ENCODE measurements around the gene DGKG.

DGKG gene

DNA sequence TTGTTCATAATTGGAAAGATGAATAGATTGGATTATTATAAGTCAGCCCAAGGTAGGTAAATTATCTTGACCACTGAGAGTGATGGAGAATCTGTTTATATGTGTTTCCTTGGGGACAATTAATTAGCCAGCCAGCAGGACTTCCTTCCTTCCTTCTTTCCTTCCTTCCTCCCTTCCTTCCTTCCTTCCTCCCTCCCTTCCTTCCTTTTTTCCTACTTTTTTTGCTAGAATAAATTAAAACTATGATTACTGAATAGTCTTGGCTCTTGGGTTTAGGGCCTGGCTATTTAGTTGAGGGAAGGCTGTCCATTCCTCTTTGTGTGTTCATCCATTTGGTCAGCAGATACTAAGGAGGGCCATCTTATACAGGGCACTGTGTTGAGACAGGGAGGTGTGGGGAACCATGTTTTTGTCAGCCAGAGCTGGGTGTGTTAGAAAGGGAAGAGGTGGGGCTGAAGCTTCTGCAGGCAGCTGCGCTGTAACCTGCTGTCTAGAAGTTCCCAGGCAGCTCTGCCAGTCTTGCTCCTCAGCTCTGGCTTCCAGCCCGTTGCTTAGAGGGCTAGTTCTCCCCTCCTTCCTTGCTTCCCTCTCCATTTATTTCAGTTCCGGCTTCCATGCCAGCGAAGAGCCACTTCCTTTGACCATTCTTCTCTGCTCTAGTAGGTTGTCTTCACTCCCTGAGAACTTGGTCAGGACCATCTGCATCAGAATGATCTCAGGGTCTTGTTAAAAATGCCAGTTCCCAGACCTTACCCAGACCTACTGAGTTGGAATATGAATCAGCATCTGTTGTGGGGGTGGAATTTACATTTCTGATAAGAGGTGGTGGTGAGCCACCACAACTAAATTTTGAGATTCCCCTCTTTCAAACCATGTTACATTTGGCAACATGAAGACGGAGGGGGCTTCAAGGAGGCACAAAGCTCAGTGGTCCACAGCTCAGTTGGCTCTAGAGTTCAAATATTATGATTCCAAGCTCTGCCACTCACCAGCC lies 113.9 kb downstream of the DGKG start:
- H3K4me2 ChIP-seq (ENCODE audit: low read length) = no peak overlapping the region
- no peak overlapping the region for H3K9ac ChIP-seq (ENCODE audit: low read depth, low read length)
- H3K9me3 ChIP-seq (replicated peaks; ENCODE audit: low read length) = no peaks in the 10 kb centered on the region
- no peaks in the 10 kb centered on the region for H3K36me3 ChIP-seq (ENCODE audit: insufficient read depth, low read length)
- no peak overlapping the region for H3K4me3 ChIP-seq (ENCODE audit: low read length)
- H3K27me3 ChIP-seq (ENCODE audit: control insufficient read depth, insufficient read depth, low read length) = peaks cover 25% of the 10 kb centered on the region
- H3K4me1 ChIP-seq (ENCODE audit: control insufficient read depth, insufficient read depth, low read length) = no peaks in the 10 kb centered on the region

DNA sequence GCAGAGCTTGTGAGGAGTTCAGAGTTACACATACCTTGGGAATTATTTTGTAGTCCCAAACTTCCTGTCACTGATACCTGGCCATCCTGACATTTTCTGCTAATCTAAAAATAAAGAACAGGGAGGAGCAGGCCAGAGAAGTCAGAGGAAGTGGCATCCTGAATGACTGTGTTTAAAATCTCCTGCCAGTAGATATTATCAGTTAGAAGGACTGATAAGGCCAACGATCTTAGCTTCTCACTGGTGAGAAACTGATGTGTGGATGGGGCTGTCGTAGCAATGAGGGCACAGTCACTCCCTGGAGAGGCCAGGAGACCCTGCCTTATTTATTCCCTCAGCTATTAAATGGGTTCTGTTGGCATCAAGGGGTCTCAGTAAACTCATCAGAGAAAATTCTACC lies 115.1 kb downstream of the DGKG start:
- no peaks in the 10 kb centered on the region for H3K9me3 ChIP-seq (replicated peaks; ENCODE audit: low read length)
- no peaks in the 10 kb centered on the region for H3K36me3 ChIP-seq (ENCODE audit: insufficient read depth, low read length)
- peaks cover 8% of the 10 kb centered on the region for H3K4me1 ChIP-seq (ENCODE audit: control insufficient read depth, insufficient read depth, low read length)
- H3K4me3 ChIP-seq (ENCODE audit: low read length) = no peak overlapping the region
- peaks cover 20% of the 10 kb centered on the region for H3K27me3 ChIP-seq (ENCODE audit: control insufficient read depth, insufficient read depth, low read length)
- H3K4me2 ChIP-seq (ENCODE audit: low read length) = no peak overlapping the region
- no peak overlapping the region for H3K9ac ChIP-seq (ENCODE audit: low read depth, low read length)

DNA sequence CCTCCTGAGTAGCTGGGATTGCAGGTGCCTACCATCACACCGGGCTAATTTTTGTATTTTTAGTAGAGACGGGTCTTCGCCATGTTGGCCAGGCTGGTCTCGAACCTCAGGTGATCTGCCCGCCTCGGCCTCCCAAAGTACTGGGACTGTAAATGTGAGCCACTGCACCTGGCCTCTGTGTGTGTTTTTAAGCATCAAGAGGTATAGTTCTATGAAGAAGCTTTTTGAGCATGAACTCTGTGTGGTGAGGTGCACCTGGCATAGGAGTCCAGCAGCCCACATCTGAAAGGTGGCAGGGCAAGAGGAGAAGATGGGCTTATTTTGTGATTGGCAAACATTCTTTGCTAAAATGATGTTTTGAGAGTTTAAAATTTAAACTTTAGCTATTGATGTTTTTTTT lies 118.0 kb downstream of the DGKG start:
- Histone ChIP-seq H3K9ac (ENCODE audit: low read depth, low read length) (no peak overlapping the region), H3K36me3 (ENCODE audit: insufficient read depth, low read length) (no peaks in the 10 kb centered on the region), H3K9me3 (replicated peaks; ENCODE audit: low read length) (no peaks in the 10 kb centered on the region), H3K4me3 (ENCODE audit: low read length) (no peak overlapping the region), H3K27me3 (ENCODE audit: control insufficient read depth, insufficient read depth, low read length) (peaks cover 4% of the 10 kb centered on the region), H3K4me2 (ENCODE audit: low read length) (no peak overlapping the region), H3K4me1 (ENCODE audit: control insufficient read depth, insufficient read depth, low read length) (peaks cover 13% of the 10 kb centered on the region)

DNA sequence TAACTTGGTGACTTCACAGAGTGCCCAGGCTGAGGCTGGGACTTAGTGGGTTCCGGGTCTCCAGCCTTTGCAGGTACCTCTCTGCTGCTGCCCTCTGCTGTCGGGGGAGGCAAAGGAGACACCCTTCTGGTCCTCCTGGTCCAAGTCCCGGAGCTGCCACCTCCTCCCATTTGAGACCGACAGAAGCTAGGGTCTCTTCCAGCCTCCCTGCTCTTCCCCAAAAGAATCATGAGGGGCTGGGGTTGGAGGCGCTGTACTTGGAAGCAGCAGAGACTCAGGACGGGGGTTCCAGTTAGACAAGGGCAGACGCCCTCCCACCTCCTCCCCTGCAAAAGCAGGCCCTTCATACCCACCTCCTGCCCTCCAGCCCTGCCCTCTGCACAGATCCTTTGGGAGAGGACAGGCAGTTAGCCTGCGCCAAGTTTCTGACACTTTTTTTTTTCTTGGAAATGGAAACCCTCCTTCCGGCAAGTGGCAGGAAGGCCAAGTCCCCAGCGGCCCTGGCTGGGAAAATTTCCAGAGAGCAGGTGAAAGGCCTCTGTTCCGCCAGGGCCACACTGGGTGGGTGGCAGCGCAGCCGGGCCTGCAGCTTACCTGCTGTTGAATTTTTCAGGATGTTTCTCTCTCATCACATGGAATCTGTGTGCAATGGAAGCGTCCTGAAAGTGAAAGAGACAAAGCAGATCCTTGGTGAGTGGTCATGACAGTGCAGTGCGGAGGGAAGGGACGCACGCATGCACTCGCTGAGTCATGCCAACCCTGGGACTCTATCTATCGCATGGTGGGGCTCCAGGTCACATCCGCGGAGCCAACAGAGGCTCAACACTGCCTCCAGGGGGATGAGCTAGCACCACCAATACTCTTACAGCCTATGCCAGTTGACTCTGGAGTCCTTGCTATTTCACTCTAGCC lies 119.9 kb downstream of the DGKG start:
- Histone ChIP-seq H3K27me3 (ENCODE audit: control insufficient read depth, insufficient read depth, low read length) (no peaks in the 10 kb centered on the region), H3K4me2 (ENCODE audit: low read length) (peak overlapping the region; percentile 84), H3K36me3 (ENCODE audit: insufficient read depth, low read length) (no peaks in the 10 kb centered on the region), H3K9me3 (replicated peaks; ENCODE audit: low read length) (no peaks in the 10 kb centered on the region), H3K4me1 (ENCODE audit: control insufficient read depth, insufficient read depth, low read length) (peaks cover 13% of the 10 kb centered on the region), H3K9ac (ENCODE audit: low read depth, low read length) (peak overlapping the region; percentile 57), H3K4me3 (ENCODE audit: low read length) (peak overlapping the region; percentile 66)

DNA sequence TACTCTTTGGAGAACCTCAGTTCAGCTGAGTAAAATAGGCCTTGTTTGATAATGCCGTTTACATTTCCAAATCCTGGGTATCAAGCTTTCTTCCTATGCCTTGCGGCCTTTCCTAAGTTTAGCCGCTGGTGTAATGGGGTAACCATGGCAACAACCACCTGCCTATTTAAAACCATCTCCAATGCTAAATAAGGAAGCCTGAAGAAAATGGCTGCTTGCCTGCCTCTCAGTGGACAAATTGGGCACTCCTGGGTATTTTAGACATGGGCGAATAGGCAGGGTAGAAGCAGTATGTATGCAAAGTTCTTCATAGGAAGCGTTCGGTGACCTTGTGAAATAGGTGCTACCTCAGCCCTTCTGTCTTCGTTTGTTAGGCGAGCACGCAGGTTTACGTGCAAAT lies 122.7 kb downstream of the DGKG start:
- Histone ChIP-seq H3K9ac (ENCODE audit: low read depth, low read length) (no peak overlapping the region), H3K9me3 (replicated peaks; ENCODE audit: low read length) (no peaks in the 10 kb centered on the region), H3K27me3 (ENCODE audit: control insufficient read depth, insufficient read depth, low read length) (no peaks in the 10 kb centered on the region), H3K4me2 (ENCODE audit: low read length) (no peak overlapping the region), H3K36me3 (ENCODE audit: insufficient read depth, low read length) (no peaks in the 10 kb centered on the region), H3K4me1 (ENCODE audit: control insufficient read depth, insufficient read depth, low read length) (peaks cover 13% of the 10 kb centered on the region), H3K4me3 (ENCODE audit: low read length) (no peak overlapping the region)

DNA sequence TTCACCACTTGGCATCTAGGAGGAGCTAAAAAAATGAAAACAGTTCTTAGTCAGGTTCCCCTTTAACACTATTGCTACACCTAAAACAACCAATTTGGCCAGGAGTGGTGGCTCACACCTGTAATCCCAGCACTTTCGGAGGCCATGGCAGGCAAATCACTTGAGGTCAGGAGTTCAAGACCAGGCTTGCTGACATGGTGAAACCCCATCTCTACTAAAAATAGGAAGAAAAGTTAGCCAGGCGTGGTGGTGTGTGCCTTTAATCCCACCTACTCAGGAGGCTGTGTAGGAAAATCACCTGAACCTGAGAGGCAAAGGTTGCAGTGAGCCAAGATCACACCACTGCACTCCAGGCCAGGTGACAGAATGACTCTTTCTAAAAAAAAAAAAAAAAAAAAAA lies 124.1 kb downstream of the DGKG start:
- Histone ChIP-seq H3K9ac (ENCODE audit: low read depth, low read length) (no peak overlapping the region), H3K27me3 (ENCODE audit: control insufficient read depth, insufficient read depth, low read length) (no peaks in the 10 kb centered on the region), H3K4me2 (ENCODE audit: low read length) (no peak overlapping the region), H3K9me3 (replicated peaks; ENCODE audit: low read length) (no peaks in the 10 kb centered on the region), H3K4me1 (ENCODE audit: control insufficient read depth, insufficient read depth, low read length) (peaks cover 13% of the 10 kb centered on the region), H3K4me3 (ENCODE audit: low read length) (no peak overlapping the region), H3K36me3 (ENCODE audit: insufficient read depth, low read length) (no peaks in the 10 kb centered on the region)

DNA sequence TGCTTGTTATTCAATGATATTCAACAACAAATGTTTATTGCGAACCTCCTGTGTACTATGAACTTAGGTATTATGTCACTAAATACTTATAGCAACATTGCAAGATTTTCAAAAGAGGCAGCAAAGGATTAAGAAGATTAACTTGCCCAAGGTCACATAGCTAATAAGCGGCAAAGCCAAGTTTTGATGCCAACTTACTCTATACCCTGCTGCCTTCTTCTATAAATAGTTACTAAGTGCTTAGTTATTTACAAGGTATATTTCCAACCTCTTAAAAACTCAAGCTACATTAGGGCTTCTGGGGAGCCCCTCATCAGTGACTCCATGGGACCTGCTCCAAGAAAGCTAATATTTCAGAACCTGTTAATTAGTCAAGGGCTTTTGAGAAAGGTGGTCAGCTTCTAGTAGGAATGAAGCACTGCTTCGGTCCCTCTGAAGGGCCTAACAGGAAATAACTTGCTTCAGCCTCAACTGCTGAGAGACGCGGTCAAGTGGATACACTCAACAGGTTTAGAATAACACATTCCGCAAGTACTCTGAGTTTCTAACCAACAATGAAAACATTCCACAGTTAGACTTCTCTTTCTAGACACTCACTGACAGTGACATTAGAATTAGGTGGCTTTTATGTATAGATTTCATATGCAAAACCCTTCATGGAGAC lies 125.5 kb downstream of the DGKG start:
- Histone ChIP-seq H3K27me3 (ENCODE audit: control insufficient read depth, insufficient read depth, low read length) (no peaks in the 10 kb centered on the region), H3K4me1 (ENCODE audit: control insufficient read depth, insufficient read depth, low read length) (peaks cover under 1% of the 10 kb centered on the region), H3K9ac (ENCODE audit: low read depth, low read length) (no peak overlapping the region), H3K4me3 (ENCODE audit: low read length) (no peak overlapping the region), H3K36me3 (ENCODE audit: insufficient read depth, low read length) (no peaks in the 10 kb centered on the region), H3K9me3 (replicated peaks; ENCODE audit: low read length) (no peaks in the 10 kb centered on the region), H3K4me2 (ENCODE audit: low read length) (no peak overlapping the region)

DNA sequence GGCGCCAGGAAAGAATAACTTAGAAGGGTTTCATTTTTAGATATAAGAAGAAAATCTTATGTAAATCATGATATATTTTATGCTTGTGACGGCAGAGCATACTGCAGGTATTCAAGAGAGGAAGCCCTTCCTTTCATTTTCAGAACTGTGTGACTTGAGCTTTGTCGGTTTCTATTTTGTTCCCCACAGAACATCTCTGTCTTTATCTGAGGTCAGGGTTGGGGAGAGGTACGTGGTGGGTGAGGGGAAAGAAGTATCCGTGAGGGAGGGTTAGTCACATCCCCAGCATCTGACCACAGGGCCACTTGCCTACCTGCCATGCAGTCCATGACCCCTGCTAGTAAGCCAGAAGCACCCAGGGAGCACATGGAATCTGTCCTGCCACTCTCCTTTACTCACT lies 126.5 kb downstream of the DGKG start:
- H3K36me3 ChIP-seq (ENCODE audit: insufficient read depth, low read length) = no peaks in the 10 kb centered on the region
- H3K4me1 ChIP-seq (ENCODE audit: control insufficient read depth, insufficient read depth, low read length) = no peaks in the 10 kb centered on the region
- H3K9ac ChIP-seq (ENCODE audit: low read depth, low read length) = no peak overlapping the region
- H3K4me3 ChIP-seq (ENCODE audit: low read length) = no peak overlapping the region
- no peaks in the 10 kb centered on the region for H3K27me3 ChIP-seq (ENCODE audit: control insufficient read depth, insufficient read depth, low read length)
- H3K4me2 ChIP-seq (ENCODE audit: low read length) = no peak overlapping the region
- H3K9me3 ChIP-seq (replicated peaks; ENCODE audit: low read length) = no peaks in the 10 kb centered on the region

DNA sequence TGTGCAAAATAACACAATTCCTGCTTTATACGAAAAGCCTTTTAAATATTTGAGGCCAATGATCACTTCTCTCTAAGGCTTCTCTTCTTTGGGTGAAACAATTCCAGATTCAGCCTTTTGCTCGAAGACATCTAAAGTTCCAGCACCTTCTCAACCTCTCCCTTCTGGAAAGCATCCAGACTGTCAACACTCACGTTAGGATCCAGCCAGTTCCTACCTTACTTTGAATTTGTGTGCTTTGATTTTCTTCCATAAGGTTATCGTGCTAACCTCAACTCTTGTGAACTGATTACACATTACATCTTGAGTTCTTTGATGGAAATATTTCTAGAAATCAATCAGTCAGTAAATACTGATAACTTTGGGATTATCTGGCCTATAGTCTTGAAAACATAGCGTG lies 127.9 kb downstream of the DGKG start:
- H3K4me1 ChIP-seq (ENCODE audit: control insufficient read depth, insufficient read depth, low read length) = no peaks in the 10 kb centered on the region
- no peaks in the 10 kb centered on the region for H3K36me3 ChIP-seq (ENCODE audit: insufficient read depth, low read length)
- H3K9ac ChIP-seq (ENCODE audit: low read depth, low read length) = no peak overlapping the region
- no peaks in the 10 kb centered on the region for H3K9me3 ChIP-seq (replicated peaks; ENCODE audit: low read length)
- no peaks in the 10 kb centered on the region for H3K27me3 ChIP-seq (ENCODE audit: control insufficient read depth, insufficient read depth, low read length)
- no peak overlapping the region for H3K4me3 ChIP-seq (ENCODE audit: low read length)
- H3K4me2 ChIP-seq (ENCODE audit: low read length) = no peak overlapping the region

DNA sequence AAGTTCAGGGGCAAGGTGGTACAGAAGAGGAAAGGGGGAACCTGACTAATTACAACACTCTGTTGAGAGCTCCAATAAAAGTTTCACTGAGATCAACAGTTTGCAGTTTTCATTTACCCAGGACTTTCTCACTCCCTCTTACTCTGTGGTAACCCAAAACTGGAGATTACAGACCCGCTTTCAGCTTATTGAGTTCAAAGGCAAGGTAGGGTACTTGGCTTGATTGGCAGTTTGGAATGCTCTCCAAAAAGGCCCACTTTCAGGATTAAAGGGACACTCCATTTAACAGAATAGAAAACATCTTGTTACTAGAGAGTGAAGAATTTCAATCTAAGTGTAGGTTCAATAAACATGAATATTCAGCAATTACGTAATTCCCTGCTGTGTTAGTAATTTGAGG lies 135.6 kb downstream of the DGKG start:
- Histone ChIP-seq H3K36me3 (ENCODE audit: insufficient read depth, low read length) (no peaks in the 10 kb centered on the region), H3K4me2 (ENCODE audit: low read length) (no peak overlapping the region)

DNA sequence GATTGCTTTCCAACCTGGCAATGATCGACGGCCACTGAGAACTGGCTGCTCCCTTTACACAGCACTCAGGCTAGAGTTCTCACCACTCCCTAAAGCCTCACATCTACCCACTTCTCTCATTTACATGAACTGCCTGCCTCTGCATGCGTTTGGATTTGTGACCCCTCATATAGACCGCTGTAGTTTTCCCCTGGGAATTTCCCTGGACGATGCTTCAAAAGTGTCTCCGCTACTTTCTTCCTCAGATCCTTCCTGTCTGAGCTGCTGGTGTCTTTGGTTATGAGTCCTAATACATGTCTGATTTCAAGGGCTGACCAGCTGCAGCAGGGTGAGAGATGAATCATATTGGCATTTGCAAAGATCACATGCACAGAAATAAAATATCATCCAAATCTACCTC lies 136.4 kb downstream of the DGKG start:
- Histone ChIP-seq H3K4me2 (ENCODE audit: low read length) (no peak overlapping the region), H3K36me3 (ENCODE audit: insufficient read depth, low read length) (no peaks in the 10 kb centered on the region), H3K9me3 (replicated peaks; ENCODE audit: low read length) (no peaks in the 10 kb centered on the region), H3K9ac (ENCODE audit: low read depth, low read length) (no peak overlapping the region), H3K4me3 (ENCODE audit: low read length) (no peak overlapping the region), H3K4me1 (ENCODE audit: control insufficient read depth, insufficient read depth, low read length) (no peaks in the 10 kb centered on the region), H3K27me3 (ENCODE audit: control insufficient read depth, insufficient read depth, low read length) (peaks cover 9% of the 10 kb centered on the region)

More for the DNA sequence above, 135.6 kb downstream of the DGKG start:
- Histone ChIP-seq H3K9me3 (replicated peaks; ENCODE audit: low read length) (no peaks in the 10 kb centered on the region), H3K4me1 (ENCODE audit: control insufficient read depth, insufficient read depth, low read length) (no peaks in the 10 kb centered on the region), H3K4me3 (ENCODE audit: low read length) (no peak overlapping the region), H3K9ac (ENCODE audit: low read depth, low read length) (no peak overlapping the region), H3K27me3 (ENCODE audit: control insufficient read depth, insufficient read depth, low read length) (peaks cover 9% of the 10 kb centered on the region)
